IPS-18a (cell line): Measurements from ENCODE around the gene SURF4.

Experiments used
- H3K27ac ChIP-seq: one replicate; pipeline ENCODE4 v1.5.1; 2013; ENCODE audit warnings: low read length
- H3K27me3 ChIP-seq: one replicate; pipeline ENCODE4 v1.6.1; 2013; ENCODE audit warnings: mild to moderate bottlenecking, low read length; ENCODE audit not compliant: control insufficient read depth, insufficient read depth
- H3K36me3 ChIP-seq: one replicate; pipeline ENCODE4 v1.6.1; 2013; ENCODE audit warnings: low read depth, low read length; ENCODE audit not compliant: control insufficient read depth
- H3K4me1 ChIP-seq: one replicate; pipeline ENCODE4 v1.6.1; 2013; ENCODE audit warnings: low read depth, low read length; ENCODE audit not compliant: control insufficient read depth
- H3K4me3 ChIP-seq: one replicate; pipeline ENCODE4 v1.5.1; 2013; ENCODE audit warnings: low read length
- H3K9ac ChIP-seq: one replicate; pipeline ENCODE4 v1.6.1; 2013; ENCODE audit warnings: mild to moderate bottlenecking, low read length, moderate library complexity
- H3K9me3 ChIP-seq: one replicate; pipeline ENCODE4 v1.6.1; 2013; ENCODE audit warnings: low read depth, low read length; ENCODE audit not compliant: control insufficient read depth

Gene SURF4

DNA sequence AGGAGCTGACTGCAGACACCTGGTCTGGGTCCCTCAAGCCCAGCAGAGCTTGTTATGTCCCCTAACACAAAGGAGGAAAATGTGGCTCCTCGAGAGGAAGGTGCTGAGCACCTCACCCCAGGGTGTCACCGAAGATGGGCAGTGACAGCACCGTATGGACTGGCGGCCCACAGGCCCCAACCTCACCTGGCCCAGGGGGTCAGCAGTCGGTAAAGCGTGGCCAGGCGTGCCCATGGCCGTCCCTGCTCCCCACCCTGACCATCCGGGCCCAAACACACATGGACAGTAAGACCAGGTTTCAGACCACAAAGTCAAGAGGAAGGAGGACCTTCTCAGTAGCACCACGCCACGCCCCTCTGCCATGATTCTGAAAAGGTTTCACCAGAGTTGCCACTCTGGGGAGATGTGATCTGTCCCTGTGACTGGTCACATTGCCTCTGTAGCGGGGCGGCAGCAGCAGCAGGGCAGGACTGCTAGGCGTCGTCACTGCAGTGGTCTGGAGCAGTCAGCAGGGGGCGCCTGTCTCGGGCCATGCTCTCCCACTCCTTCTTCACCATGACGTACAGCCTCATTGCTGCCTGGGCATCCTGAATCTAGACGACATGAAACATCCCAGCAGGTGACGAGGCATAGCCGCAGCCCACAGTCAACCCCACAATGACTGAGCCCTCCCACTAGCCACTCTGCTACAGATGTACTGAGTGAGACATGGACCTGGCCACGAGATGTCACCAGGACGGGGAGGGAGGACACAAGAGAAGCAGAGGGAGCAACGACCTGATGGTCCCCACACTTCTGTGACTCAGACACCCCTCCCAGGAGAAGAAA lies 30.8 kb upstream of the SURF4 start:
- Histone ChIP-seq H3K36me3 (peaks cover 45% of the 10 kb centered on the region), H3K27ac (no peak overlapping the region), H3K4me1 (no peaks in the 10 kb centered on the region), H3K9me3 (no peaks in the 10 kb centered on the region), H3K4me3 (no peak overlapping the region), H3K27me3 (no peaks in the 10 kb centered on the region), H3K9ac (no peak overlapping the region)

- Histone ChIP-seq H3K27me3 (no peaks in the 10 kb centered on the region), H3K4me1 (no peaks in the 10 kb centered on the region), H3K4me3 (no peak overlapping the region), H3K9me3 (no peaks in the 10 kb centered on the region), H3K9ac (no peak overlapping the region), H3K27ac (no peak overlapping the region), H3K36me3 (peaks cover 40% of the 10 kb centered on the region)
These were observed 29.9 kb upstream of the SURF4 start for GRCh38 chr9:133405508-133406438.

GRCh38 chr9:133404454-133405002 lies 28.7 kb upstream of the SURF4 start:
- Histone ChIP-seq H3K27me3 (no peaks in the 10 kb centered on the region), H3K9ac (no peak overlapping the region), H3K27ac (no peak overlapping the region), H3K36me3 (peaks cover 28% of the 10 kb centered on the region), H3K9me3 (no peaks in the 10 kb centered on the region), H3K4me3 (no peak overlapping the region), H3K4me1 (no peaks in the 10 kb centered on the region)

DNA sequence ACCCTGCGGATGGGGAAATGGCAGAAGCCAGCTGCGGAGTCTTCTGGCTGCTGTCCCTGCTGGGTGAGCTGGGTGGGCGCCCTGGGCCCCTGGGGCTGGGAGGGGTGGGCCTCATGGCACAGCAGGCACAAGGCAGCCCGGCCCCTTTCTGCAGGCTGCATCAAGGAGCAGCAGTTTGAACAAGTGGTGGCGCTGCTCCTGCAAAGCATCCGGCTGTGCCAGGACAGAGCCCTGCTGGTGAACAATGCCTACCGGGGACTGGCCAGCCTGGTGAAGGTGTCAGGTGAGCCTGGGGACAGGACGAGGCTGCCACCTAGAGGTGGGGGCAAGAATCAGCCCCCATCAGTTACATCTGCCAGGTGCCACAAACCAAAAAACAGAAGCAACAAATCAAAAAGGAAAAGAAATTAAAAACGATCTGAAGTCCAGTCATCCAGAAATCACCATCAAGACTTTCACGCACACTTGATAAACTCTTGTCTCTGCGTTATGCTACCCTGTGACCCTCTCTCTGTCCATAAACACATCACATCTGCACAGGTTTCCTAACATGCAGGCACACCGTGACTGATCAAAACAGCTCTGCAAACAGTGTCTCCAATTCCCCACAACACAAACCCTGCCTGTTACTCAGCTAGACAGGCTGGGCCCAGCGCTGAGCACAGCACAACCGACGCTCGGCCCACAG lies 28.1 kb upstream of the SURF4 start:
- Histone ChIP-seq H3K4me1 (no peaks in the 10 kb centered on the region), H3K27ac (no peak overlapping the region), H3K4me3 (no peak overlapping the region), H3K9me3 (no peaks in the 10 kb centered on the region), H3K27me3 (no peaks in the 10 kb centered on the region), H3K9ac (no peak overlapping the region), H3K36me3 (peaks cover 28% of the 10 kb centered on the region)

GRCh38 chr9:133402689-133403088 lies 26.8 kb upstream of the SURF4 start:
- H3K9me3 ChIP-seq: no peaks in the 10 kb centered on the region
- no peaks in the 10 kb centered on the region for H3K4me1 ChIP-seq
- H3K4me3 ChIP-seq: no peak overlapping the region
- H3K27ac ChIP-seq: no peak overlapping the region
- no peak overlapping the region for H3K9ac ChIP-seq
- no peaks in the 10 kb centered on the region for H3K27me3 ChIP-seq
- H3K36me3 ChIP-seq: peaks cover 19% of the 10 kb centered on the region

- no peaks in the 10 kb centered on the region for H3K9me3 ChIP-seq
- H3K4me3 ChIP-seq: no peak overlapping the region
- H3K27me3 ChIP-seq: no peaks in the 10 kb centered on the region
- H3K27ac ChIP-seq: no peak overlapping the region
- no peak overlapping the region for H3K9ac ChIP-seq
- H3K36me3 ChIP-seq: peaks cover 15% of the 10 kb centered on the region
- no peaks in the 10 kb centered on the region for H3K4me1 ChIP-seq
These were observed 25.7 kb upstream of the SURF4 start for GRCh38 chr9:133401588-133401987.

GRCh38 chr9:133400292-133400691 lies 24.4 kb upstream of the SURF4 start:
- H3K27ac ChIP-seq: no peak overlapping the region
- H3K9ac ChIP-seq: no peak overlapping the region
- H3K36me3 ChIP-seq: peaks cover 4% of the 10 kb centered on the region
- no peak overlapping the region for H3K4me3 ChIP-seq
- no peaks in the 10 kb centered on the region for H3K9me3 ChIP-seq
- no peaks in the 10 kb centered on the region for H3K27me3 ChIP-seq
- no peaks in the 10 kb centered on the region for H3K4me1 ChIP-seq

DNA sequence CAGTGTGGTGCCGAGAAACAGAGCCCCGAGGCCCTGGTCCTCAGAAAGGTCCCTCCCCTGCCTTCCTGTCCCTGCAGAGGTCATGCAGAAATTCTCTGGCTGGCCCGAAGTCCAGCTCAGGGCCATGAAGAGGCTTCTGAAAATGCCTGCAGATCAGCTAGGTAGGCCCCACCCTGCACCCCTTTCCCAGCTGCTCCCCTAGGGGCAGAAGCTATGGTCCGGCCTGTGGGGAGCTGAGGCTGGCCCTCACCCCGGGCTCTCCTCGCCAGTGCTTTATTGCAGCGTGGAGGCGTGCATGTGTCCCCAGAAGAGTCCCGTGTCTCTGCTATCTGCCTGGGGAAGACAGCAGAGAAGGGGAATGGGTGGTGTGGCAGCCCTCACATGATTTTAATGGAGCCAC lies 22.0 kb upstream of the SURF4 start:
- H3K9ac ChIP-seq: no peak overlapping the region
- no peak overlapping the region for H3K4me3 ChIP-seq
- H3K9me3 ChIP-seq: no peaks in the 10 kb centered on the region

GRCh38 chr9:133397370-133397769 lies 21.5 kb upstream of the SURF4 start:
- H3K27ac ChIP-seq: no peak overlapping the region
- H3K27me3 ChIP-seq: no peaks in the 10 kb centered on the region
- H3K9ac ChIP-seq: no peak overlapping the region
- H3K4me3 ChIP-seq: no peak overlapping the region
- no peaks in the 10 kb centered on the region for H3K4me1 ChIP-seq
- H3K9me3 ChIP-seq: no peaks in the 10 kb centered on the region
- no peaks in the 10 kb centered on the region for H3K36me3 ChIP-seq

More for the DNA sequence above, 22.0 kb upstream of the SURF4 start:
- Histone ChIP-seq H3K27me3 (no peaks in the 10 kb centered on the region), H3K27ac (no peak overlapping the region), H3K36me3 (no peaks in the 10 kb centered on the region), H3K4me1 (no peaks in the 10 kb centered on the region)

GRCh38 chr9:133396952-133397351 lies 21.1 kb upstream of the SURF4 start:
- Histone ChIP-seq H3K27ac (no peak overlapping the region), H3K9ac (no peak overlapping the region), H3K36me3 (no peaks in the 10 kb centered on the region), H3K4me3 (no peak overlapping the region), H3K4me1 (no peaks in the 10 kb centered on the region), H3K9me3 (no peaks in the 10 kb centered on the region), H3K27me3 (no peaks in the 10 kb centered on the region)

DNA sequence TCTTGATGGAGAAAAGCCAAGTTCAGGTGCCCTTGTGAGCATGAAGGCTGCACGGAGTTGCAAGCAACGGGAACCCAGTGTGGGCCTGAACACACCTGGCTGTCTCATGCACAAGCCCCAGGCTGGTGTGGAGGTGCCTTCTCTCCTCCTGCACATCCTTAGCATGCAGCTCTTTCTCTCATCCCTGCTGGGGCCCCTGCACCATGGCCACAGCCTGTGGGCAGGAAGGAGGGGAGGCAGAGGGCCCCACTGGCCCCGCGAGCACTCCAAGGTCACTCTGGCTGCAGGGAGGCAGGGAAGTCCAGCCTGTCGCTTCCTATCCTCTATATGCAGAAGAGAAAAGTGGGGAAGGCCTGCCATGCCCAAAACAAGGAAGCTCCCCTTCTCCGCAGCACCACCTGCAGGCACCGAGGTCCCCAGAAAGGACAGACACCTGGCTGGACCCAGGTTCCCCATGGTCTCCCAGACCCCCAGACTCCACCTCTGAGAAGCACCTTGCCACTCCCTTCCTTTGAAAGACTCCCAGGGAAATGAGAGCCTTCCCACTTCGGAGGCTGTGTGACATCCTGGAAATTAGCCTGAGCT lies 18.9 kb upstream of the SURF4 start:
- Histone ChIP-seq H3K4me1 (no peaks in the 10 kb centered on the region), H3K36me3 (no peaks in the 10 kb centered on the region), H3K27ac (no peak overlapping the region), H3K9ac (no peak overlapping the region), H3K9me3 (no peaks in the 10 kb centered on the region), H3K27me3 (no peaks in the 10 kb centered on the region), H3K4me3 (no peak overlapping the region)
